Sciatic nerve (tissue), 2 donors: ENCODE results near the gene STPG2. TPM values are rescaled to one million over a fixed set of nuclear protein-coding genes. Genes with fewer than 3 reads are reported as not detected.
"Not testable (repeated sequence)": the region's sequence is repeated elsewhere in the genome, so short reads cannot be mapped to it uniquely, and the experiment has no call there.

ENCODE experiments used
- ATAC-seq: fragments of 200-7000 bp; cut with Tn5 transposase; one replicate; pipeline ENCODE4 v1.9.1; 2020; ENCODE audit warnings: mild to moderate bottlenecking, moderate library complexity
- DNase-seq: peaks from one replicate; pipeline ENCODE4 v3.0.0-alpha.2; 2020; ENCODE audit warnings: low spot score
- intact Hi-C: fragments of 100-400 bp; cut with DNase I; formaldehyde crosslinking; loops from one replicate; pipeline ENCODE4 v1.14.2; 2022
- total RNA-seq: library from RNA; stranded (reverse); fragmentation: NEBNext Ultra II Directional; extraction: Animal tissue kit (Norgen Biotek cat#: 25700); gene quantifications from one replicate; pipeline ENCODE4 v1.2.1, GENCODE V29; 2021
- donor health status: DM: no; HTN: no; CAD: no.
- donor health status: DM: no; HTN: no; CAD: no.

STPG2 gene
- total RNA-seq, 1 donor from 2014 or later, result 1.5 TPM

GRCh38 chr4:97720869-97721432, 422.3 kb downstream of the STPG2 start:
- intact Hi-C loops, result no loop called here
- ATAC-seq (no peak), DNase-seq (no peak)

DNA sequence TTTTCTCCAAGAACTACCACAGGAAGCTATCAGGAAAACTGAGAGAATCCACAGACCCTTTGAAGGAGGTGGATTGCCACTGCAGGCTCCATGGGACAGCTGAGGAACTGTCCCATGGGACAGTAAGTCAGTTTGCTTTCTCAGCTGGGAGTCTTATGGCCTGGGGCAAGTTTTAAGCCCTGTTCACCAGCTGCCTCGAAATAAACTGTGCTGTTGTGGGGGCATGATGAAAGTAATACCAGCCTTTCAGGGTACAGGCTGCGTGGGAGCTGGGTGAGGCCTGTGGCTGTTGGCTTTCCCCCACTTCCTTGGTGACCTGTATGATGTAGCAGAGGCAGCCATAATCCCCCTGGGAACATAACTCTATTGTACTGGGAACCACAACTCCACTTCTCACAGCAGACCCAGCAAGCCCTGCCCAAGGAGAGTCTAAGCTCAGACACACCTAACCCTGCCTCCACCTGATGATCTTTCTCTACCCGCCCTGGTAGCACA, 452.1 kb downstream of the STPG2 start:
- DNase-seq (no peak), ATAC-seq (no peak)
- intact Hi-C loops, result no loop called here

GRCh38 chr4:97670703-97671269, 472.5 kb downstream of the STPG2 start:
- ATAC-seq (no peak), DNase-seq (no peak)
- intact Hi-C loops, result no loop called here

- DNase-seq, result no peak
- no peak for ATAC-seq
- intact Hi-C loops, result no loop called here
Measured at GRCh38 chr4:97665553-97665952, 477.7 kb downstream of the STPG2 start.

GRCh38 chr4:97664741-97665140, 478.5 kb downstream of the STPG2 start:
- intact Hi-C loops, result no loop called here
- ATAC-seq (no peak), DNase-seq (no peak)

GRCh38 chr4:97662133-97662532, 481.1 kb downstream of the STPG2 start:
- DNase-seq (no peak), ATAC-seq (no peak)
- intact Hi-C loops, result no loop called here

- intact Hi-C loops, result no loop called here
- ATAC-seq (peak; percentile 68), DNase-seq (no peak)
Measured at GRCh38 chr4:97656044-97656720, 487.1 kb downstream of the STPG2 start.

GRCh38 chr4:97653701-97654100, 489.6 kb downstream of the STPG2 start:
- intact Hi-C loops, result no loop called here
- ATAC-seq (no peak), DNase-seq (no peak)

DNA sequence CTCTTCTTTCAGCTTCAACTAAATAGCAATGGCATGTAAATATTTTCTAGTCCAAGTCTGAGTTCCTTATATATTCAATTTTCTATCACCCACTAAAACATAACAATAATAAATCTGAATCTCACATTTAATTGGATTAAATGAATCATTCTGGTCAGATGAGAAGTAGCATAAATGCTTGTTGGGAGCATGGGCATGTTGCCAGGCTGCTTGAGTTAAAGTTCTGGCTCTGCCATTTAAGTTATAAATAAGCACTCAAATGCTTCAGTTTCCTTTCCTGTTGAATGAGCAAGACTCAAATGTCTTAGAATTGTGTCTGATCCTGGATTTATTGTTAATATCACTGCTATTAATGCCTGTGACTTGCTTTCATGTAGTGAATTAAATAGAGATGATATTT, 496.3 kb downstream of the STPG2 start:
- intact Hi-C loops, result no loop called here
- ATAC-seq, result no peak
- DNase-seq, result no peak

- intact Hi-C loops, result no loop called here
- ATAC-seq (no peak), DNase-seq (no peak)
Measured at GRCh38 chr4:97645071-97645821, 498.0 kb downstream of the STPG2 start.

DNA sequence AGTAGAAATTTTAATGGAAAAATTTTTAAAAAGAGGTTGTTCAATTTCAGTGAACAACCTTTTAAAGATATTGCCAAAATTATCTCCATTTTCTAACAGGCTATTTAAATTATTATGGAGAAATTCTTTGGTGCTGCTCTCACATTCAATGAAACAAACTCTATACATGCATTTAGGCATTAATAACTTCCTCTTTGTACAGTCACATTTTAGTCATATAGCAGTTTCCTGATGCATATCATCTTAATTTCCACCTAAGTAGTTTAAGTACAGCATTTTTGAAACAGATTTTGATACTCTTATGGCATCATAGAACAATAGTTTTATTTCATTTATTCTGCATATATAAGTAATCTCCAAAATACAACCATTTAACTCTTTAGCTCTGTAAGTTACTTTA, 500.1 kb downstream of the STPG2 start:
- ATAC-seq, result no peak
- intact Hi-C loops, result no loop called here
- no peak for DNase-seq

DNA sequence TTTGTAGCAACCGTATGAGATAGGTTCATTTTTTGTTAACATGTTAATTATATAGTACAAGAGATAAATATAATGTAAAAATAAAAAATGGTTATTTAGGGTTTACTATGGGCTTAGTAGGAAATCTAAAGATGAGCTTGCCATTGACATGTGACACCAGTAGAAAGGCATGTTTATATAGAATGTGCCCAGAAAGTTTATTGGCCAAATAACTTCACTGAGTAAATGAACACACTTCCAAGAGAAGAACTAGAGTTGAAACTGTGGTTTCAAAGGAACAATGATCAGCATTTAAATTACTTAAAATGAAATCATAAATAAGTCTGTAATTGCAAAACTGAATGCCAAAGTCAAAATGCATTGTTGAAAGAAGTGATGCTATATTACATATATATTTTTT, 503.3 kb downstream of the STPG2 start:
- ATAC-seq (no peak), DNase-seq (no peak)
- intact Hi-C loops, result no loop called here

DNA sequence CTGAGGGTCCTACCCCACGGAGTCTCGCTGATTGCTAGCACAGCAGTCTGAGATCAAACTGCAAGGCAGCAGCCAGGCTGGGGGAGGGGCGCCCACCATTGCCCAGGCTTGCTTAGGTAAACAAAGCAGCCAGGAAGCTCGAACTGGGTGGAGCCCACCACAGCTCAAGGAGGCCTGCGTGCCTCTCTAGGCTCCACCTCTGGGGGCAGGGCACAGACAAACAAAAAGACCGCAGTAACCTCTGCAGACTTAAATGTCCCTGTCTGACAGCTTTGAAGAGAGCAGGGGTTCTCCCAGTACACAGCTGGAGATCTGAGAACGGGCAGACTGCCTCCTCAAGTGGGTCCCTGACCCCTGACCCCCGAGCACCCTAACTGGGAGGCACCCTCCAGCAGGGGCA, 509.4 kb downstream of the STPG2 start:
- not testable (repeated sequence) for DNase-seq, ATAC-seq
- intact Hi-C loops, result loop anchor here (5.0 kb wide), 1 partner anchor 1257 kb away; no protein-coding TSS in a partner anchor

DNA sequence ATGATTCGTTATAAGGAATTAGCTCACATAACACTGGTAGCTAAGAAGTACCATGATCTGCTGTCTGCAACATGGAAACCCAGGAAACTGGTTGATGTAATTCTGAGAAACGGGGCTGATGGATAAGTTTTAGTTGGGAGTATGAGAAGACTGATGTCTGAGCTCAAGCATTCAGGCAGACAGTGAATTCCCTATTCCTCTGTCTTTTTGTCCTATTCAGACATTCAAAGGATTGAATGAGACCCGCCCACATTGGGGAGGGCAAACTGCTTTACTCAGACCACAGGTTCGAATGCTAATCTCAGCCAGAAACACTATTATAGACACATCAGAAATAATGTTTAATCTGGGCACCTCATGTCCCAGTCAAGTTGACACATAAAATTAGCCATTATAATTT, 515.5 kb downstream of the STPG2 start:
- DNase-seq (no peak), ATAC-seq (no peak)
- intact Hi-C loops, result no loop called here

DNA sequence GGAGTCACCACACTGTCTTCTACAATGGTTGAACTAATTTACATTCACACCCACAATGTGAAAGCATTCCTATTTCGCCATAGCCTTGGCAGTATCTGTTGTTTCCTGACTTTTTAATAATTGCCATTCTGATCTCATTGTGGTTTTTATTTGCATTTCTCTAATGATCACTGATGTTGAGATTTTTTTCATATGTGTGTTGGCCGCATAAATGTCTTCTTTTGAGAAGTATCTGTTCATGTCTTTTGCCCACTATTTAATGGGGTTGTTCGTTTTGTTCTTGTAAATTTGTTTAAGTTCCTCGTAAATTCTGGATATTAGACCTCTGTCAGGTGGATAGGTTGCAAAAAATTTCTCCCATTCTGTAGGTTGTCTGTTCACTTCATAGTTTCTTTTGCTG, 519.1 kb downstream of the STPG2 start:
- intact Hi-C loops, result no loop called here
- DNase-seq, result no peak
- ATAC-seq, result no peak

- no peak for DNase-seq
- intact Hi-C loops, result no loop called here
- ATAC-seq, result no peak
Measured at GRCh38 chr4:97605932-97606331, 537.3 kb downstream of the STPG2 start.

DNA sequence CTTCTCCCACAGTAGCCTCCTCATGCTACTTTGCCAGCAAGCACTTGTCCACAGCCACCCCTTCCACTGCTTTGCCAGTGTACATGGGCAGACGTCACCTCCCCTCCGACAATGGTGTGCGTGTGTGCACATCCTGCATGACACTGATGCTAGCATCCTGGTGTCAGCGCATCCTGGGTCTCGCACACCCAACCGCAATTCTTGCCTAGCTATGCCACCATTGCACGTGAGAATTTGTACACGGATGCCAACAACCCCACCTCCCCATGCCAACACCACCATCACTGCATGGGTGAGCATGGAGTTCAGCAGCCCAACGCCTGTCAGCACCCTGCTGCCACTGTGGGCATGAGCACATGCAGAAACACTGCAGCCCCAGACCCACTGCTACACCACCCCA, 550.0 kb downstream of the STPG2 start:
- no peak for DNase-seq
- ATAC-seq, result peak; percentile 10
- intact Hi-C loops, result no loop called here

DNA sequence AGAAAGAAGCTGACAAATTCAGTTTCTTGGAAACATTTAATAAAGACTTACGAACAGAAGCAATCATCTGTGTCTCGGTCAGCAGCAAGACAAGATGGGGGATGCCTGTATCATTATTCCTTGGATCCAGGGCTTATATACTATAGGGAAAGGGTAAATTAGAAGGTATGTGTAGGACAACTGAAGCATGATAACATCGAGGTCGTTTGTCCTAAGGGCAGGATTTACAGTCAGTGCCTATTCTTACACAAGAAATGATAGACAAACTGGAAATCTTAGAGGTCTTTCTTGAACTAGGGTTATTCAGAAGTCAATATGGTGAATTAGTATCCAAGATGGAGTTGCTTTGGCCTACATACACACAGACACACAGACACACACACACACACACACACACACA, 553.0 kb downstream of the STPG2 start:
- intact Hi-C loops, result no loop called here
- ATAC-seq, result no peak
- no peak for DNase-seq

DNA sequence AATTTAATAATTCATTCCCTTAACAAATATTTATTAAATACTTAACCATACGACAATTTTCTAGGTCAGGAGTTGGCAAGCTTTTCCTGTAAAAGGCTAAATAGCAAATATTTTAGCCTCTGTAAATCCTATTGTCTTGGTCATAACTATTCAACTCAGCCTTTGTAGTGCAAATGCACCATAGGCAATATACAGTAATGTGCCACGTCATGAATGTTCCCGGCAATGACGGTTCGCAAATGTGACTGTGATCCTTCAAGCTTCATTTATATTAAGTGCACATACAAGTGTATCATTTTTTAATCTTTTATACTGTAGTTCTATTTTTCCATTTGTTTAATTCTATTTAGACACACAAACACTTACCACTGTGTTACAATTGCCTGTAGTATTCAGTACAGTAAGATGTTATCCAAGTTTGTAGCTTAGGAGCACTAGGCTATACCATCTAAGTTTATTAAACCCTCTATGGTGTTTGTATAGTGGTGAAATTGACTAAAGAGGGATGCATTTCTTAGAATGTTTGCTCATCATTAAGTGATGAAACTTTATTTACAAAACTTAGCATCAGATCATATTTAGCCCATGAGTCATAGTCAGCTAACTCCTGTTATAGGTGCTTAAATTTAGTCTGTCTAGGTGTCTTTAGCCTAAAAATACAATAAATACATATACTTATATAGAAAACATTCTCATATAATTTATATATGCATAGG, 553.6 kb downstream of the STPG2 start:
- DNase-seq, result no peak
- intact Hi-C loops, result no loop called here
- ATAC-seq, result no peak
